GM23338 (cell line): ENCODE data around the gene NEFH. TPM values are rescaled to one million over a fixed set of nuclear protein-coding genes. Genes with fewer than 3 reads are reported as not detected.
A peak's percentile ranks its signal among the peaks of the same experiment; 100 is the strongest.

Experiments
- ATAC-seq: fragments of 200-7000 bp; cut with Tn5 transposase; 3 replicates; pipeline ENCODE4 v1.9.1; 2020
- DNase-seq: peaks from one replicate; pipeline ENCODE4 v3.0.0-alpha.2; 2015; ENCODE audit warnings: low spot score
- H2AFZ ChIP-seq: fragments of 200-600 bp; sonication (generic); 2 replicates; pipeline ENCODE4 v1.8.0; 2016; ENCODE audit warnings: antibody characterized with exemption, mild to moderate bottlenecking, moderate library complexity
- H3F3A ChIP-seq: fragments of 200-600 bp; sonication (generic); replicated peaks from 2 replicates; pipeline ENCODE4 v1.8.0; 2017; ENCODE audit warnings: antibody characterized with exemption, mixed run types, low read depth
- H3K27ac ChIP-seq: fragments of 200-600 bp; sonication (generic); 2 replicates; pipeline ENCODE4 v1.6.1; 2016; ENCODE audit warnings: low read depth
- H3K27me3 ChIP-seq: fragments of 200-600 bp; sonication (generic); 2 replicates; pipeline ENCODE4 v1.8.0; 2016; ENCODE audit warnings: mild to moderate bottlenecking, mixed run types, moderate library complexity; ENCODE audit not compliant: insufficient read depth
- H3K36me3 ChIP-seq: fragments of 200-600 bp; sonication (generic); 2 replicates; pipeline ENCODE4 v1.8.0; 2016; ENCODE audit warnings: mild to moderate bottlenecking; ENCODE audit not compliant: insufficient read depth
- H3K4me1 ChIP-seq: fragments of 200-600 bp; sonication (generic); 2 replicates; pipeline ENCODE4 v1.8.0; 2016; ENCODE audit warnings: mild to moderate bottlenecking, moderate library complexity; ENCODE audit not compliant: insufficient read depth
- H3K4me2 ChIP-seq: fragments of 200-600 bp; sonication (generic); 2 replicates; pipeline ENCODE4 v1.7.1; 2017; ENCODE audit warnings: mixed run types
- H3K4me3 ChIP-seq: fragments of 200-600 bp; sonication (generic); 2 replicates; pipeline ENCODE4 v1.6.1; 2016; ENCODE audit warnings: mixed run types
- H3K79me2 ChIP-seq: fragments of 200-600 bp; sonication (generic); replicated peaks from 2 replicates; pipeline ENCODE4 v1.8.0; 2017; ENCODE audit warnings: mild to moderate bottlenecking; ENCODE audit not compliant: insufficient read depth
- H3K9me2 ChIP-seq: fragments of 200-600 bp; sonication (generic); 2 replicates; pipeline ENCODE4 v1.8.0; 2017; ENCODE audit not compliant: insufficient read depth
- H4K20me1 ChIP-seq: fragments of 200-600 bp; sonication (generic); replicated peaks from 2 replicates; pipeline ENCODE4 v1.8.0; 2017; ENCODE audit warnings: mild to moderate bottlenecking; ENCODE audit not compliant: insufficient read depth
- H3K27ac Mint-ChIP-seq: 2 replicates; pipeline ENCODE4 v1.8.0; 2020; ENCODE audit warnings: inconsistent platforms, mild to moderate bottlenecking, moderate library complexity, mixed read lengths
- H3K27me3 Mint-ChIP-seq: 3 replicates; pipeline ENCODE4 v1.8.0; 2022; ENCODE audit warnings: low read depth, mild to moderate bottlenecking, moderate library complexity, mixed read lengths, inconsistent platforms; ENCODE audit not compliant: insufficient read depth, poor library complexity
- H3K36me3 Mint-ChIP-seq: 3 replicates; pipeline ENCODE4 v1.8.0; 2021; ENCODE audit warnings: low read depth, mild to moderate bottlenecking, inconsistent platforms, moderate library complexity, mixed read lengths
- H3K4me1 Mint-ChIP-seq: 3 replicates; pipeline ENCODE4 v1.8.0; 2020; ENCODE audit warnings: mild to moderate bottlenecking, inconsistent platforms, mixed read lengths
- H3K4me3 Mint-ChIP-seq: 3 replicates; pipeline ENCODE4 v1.8.0; 2021; ENCODE audit warnings: moderate library complexity, mild to moderate bottlenecking, inconsistent platforms, mixed read lengths
- H3K9me3 Mint-ChIP-seq: 3 replicates; pipeline ENCODE4 v1.8.0; 2020; ENCODE audit warnings: moderate library complexity, mild to moderate bottlenecking, inconsistent platforms, mixed read lengths
- POLR2AphosphoS5 ChIP-seq: IDR thresholded peaks from 2 replicates; pipeline ENCODE4 v1.6.1; 2016; ENCODE audit warnings: antibody characterized with exemption, low read depth
- STAT1 ChIP-seq: IDR thresholded peaks from one replicate; pipeline ENCODE4 v1.6.1; 2016; ENCODE audit warnings: antibody characterized with exemption; ENCODE audit not compliant: unreplicated experiment
- ZNF331 ChIP-seq: fragments of 250-450 bp; sonication (Bioruptor Pico); IDR thresholded peaks from 2 replicates; pipeline ENCODE4 v1.5.0; 2020; ENCODE audit warnings: low read depth, mild to moderate bottlenecking, moderate library complexity
- polyA plus RNA-seq: library from polyadenylated mRNA; unstranded; fragments of >200 nt; fragmentation: Nextera tagmentation; extraction: Ambion mirVana; gene quantifications from 2 replicates; pipeline ENCODE4 v1.2.1, GENCODE V29; 2016
- total RNA-seq: library from RNA; depleted of rRNA; stranded (reverse); fragments of >200 nt; shearing (Covaris generic); gene quantifications from 2 replicates; pipeline ENCODE4 v1.2.3, GENCODE V29; 2014
- TF ChIP-seq, protein P1 (sequence below): fragments of 250-450 bp; sonication (Bioruptor Pico); IDR thresholded peaks from 2 replicates; pipeline ENCODE4 v1.5.0; 2020; ENCODE audit warnings: mild to moderate bottlenecking, moderate library complexity
- TF ChIP-seq, protein P2 (sequence below): IDR thresholded peaks from 2 replicates; pipeline ENCODE4 v1.6.1; 2016; ENCODE audit warnings: antibody characterized with exemption

The NEFH gene
- total and polyA plus RNA-seq, 2 experiments from 2014 or later: 2.4 to 6.3 TPM

DNA sequence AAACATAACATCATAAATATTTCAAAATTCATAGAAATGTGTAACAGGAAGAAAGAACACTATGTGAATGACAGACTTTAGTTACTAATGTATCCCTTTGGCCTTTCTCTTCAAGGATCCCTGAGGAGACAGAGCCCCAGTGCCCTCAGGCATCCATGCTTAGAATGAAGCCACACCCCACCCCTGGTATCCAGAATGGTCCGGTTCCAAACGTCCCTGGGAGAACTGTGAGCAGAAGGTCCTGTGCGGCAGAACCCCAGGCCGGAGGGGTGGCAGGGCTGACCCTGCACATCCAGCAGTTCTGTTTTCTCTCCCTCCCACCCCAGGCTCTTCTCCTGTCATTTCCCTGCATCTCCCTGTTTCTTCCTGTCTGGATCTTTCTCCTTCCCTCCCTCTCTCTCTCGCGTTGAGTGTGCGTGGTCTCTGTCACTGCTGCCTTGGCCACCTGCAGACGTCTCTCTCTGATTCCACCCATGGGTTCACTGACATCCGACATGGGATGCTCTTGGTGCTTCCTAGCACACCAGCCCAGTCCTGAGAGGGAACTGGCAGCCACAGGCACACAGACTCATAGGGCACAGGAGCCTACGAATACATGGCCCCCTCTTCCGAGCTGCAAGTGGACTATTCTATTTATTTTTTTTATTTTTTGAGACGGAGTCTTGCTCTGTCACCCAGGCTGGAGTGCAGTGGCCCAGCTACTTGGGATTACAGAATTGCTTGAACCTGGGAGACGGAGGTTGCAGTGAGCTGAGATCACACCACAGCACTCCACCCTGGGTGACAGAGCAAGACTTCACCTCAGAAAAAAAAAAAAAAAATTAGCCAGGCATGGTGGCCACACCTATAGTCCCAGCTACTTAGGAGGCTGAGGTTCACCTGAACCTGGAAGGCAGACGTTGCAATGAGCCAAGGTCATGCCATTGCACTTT, 35.9 kb upstream of the NEFH start:
- Mint-ChIP-seq H3K4me1 (peaks cover 6% of the 10 kb centered on the region; the same call in 2 of the 3 replicates), H3K9me3 (no peaks in the 10 kb centered on the region), H3K27me3 (no peaks in the 10 kb centered on the region), H3K27ac (no peak overlapping the region), H3K36me3 (no peaks in the 10 kb centered on the region), H3K4me3 (no peak overlapping the region)
- H3K27me3 ChIP-seq: no peaks in the 10 kb centered on the region
- H3K36me3 ChIP-seq: no peaks in the 10 kb centered on the region
- H2AFZ ChIP-seq: no peak overlapping the region
- H4K20me1 ChIP-seq: no peaks in the 10 kb centered on the region
- H3F3A ChIP-seq: no peaks in the 10 kb centered on the region
- TF ChIP-seq, protein P1, sequence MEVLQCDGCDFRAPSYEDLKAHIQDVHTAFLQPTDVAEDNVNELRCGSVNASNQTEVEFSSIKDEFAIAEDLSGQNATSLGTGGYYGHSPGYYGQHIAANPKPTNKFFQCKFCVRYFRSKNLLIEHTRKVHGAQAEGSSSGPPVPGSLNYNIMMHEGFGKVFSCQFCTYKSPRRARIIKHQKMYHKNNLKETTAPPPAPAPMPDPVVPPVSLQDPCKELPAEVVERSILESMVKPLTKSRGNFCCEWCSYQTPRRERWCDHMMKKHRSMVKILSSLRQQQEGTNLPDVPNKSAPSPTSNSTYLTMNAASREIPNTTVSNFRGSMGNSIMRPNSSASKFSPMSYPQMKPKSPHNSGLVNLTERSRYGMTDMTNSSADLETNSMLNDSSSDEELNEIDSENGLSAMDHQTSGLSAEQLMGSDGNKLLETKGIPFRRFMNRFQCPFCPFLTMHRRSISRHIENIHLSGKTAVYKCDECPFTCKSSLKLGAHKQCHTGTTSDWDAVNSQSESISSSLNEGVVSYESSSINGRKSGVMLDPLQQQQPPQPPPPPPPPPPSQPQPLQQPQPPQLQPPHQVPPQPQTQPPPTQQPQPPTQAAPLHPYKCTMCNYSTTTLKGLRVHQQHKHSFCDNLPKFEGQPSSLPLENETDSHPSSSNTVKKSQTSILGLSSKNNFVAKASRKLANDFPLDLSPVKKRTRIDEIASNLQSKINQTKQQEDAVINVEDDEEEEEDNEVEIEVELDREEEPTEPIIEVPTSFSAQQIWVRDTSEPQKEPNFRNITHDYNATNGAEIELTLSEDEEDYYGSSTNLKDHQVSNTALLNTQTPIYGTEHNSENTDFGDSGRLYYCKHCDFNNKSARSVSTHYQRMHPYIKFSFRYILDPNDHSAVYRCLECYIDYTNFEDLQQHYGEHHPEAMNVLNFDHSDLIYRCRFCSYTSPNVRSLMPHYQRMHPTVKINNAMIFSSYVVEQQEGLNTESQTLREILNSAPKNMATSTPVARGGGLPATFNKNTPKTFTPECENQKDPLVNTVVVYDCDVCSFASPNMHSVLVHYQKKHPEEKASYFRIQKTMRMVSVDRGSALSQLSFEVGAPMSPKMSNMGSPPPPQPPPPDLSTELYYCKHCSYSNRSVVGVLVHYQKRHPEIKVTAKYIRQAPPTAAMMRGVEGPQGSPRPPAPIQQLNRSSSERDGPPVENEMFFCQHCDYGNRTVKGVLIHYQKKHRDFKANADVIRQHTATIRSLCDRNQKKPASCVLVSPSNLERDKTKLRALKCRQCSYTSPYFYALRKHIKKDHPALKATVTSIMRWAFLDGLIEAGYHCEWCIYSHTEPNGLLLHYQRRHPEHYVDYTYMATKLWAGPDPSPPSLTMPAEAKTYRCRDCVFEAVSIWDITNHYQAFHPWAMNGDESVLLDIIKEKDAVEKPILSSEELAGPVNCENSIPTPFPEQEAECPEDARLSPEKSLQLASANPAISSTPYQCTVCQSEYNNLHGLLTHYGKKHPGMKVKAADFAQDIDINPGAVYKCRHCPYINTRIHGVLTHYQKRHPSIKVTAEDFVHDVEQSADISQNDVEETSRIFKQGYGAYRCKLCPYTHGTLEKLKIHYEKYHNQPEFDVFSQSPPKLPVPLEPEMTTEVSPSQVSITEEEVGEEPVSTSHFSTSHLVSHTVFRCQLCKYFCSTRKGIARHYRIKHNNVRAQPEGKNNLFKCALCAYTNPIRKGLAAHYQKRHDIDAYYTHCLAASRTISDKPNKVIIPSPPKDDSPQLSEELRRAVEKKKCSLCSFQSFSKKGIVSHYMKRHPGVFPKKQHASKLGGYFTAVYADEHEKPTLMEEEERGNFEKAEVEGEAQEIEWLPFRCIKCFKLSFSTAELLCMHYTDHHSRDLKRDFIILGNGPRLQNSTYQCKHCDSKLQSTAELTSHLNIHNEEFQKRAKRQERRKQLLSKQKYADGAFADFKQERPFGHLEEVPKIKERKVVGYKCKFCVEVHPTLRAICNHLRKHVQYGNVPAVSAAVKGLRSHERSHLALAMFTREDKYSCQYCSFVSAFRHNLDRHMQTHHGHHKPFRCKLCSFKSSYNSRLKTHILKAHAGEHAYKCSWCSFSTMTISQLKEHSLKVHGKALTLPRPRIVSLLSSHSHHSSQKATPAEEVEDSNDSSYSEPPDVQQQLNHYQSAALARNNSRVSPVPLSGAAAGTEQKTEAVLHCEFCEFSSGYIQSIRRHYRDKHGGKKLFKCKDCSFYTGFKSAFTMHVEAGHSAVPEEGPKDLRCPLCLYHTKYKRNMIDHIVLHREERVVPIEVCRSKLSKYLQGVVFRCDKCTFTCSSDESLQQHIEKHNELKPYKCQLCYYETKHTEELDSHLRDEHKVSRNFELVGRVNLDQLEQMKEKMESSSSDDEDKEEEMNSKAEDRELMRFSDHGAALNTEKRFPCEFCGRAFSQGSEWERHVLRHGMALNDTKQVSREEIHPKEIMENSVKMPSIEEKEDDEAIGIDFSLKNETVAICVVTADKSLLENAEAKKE: no peak
- TF ChIP-seq STAT1: no peak
- TF ChIP-seq POLR2AphosphoS5: no peak
- no peak for TF ChIP-seq ZNF331 (CRISPR knock-in tag)
- ATAC-seq (peak; percentile 63), DNase-seq (peak; percentile 36)
- H3K4me1 ChIP-seq: no peaks in the 10 kb centered on the region
- no peaks in the 10 kb centered on the region for H3K9me2 ChIP-seq
- no peak overlapping the region for H3K4me2 ChIP-seq
- no peaks in the 10 kb centered on the region for H3K79me2 ChIP-seq
- no peak overlapping the region for H3K4me3 ChIP-seq
- no peak overlapping the region for H3K27ac ChIP-seq

GRCh38 chr22:29445508-29445907, 34.5 kb upstream of the NEFH start:
- Histone ChIP-seq H3K27me3 (no peaks in the 10 kb centered on the region), H3K4me2 (no peak overlapping the region), H3K4me3 (no peak overlapping the region), H3K27ac (no peak overlapping the region), H3K4me1 (no peaks in the 10 kb centered on the region), H2AFZ (no peak overlapping the region), H3K9me2 (no peaks in the 10 kb centered on the region), H3F3A (no peaks in the 10 kb centered on the region), H3K36me3 (no peaks in the 10 kb centered on the region), H3K79me2 (no peaks in the 10 kb centered on the region), H4K20me1 (no peaks in the 10 kb centered on the region)
- Mint-ChIP-seq H3K36me3 (no peaks in the 10 kb centered on the region), H3K27me3 (no peaks in the 10 kb centered on the region), H3K9me3 (no peaks in the 10 kb centered on the region), H3K4me3 (no peak overlapping the region), H3K27ac (no peak overlapping the region), H3K4me1 (peaks cover 6% of the 10 kb centered on the region; the same call in 2 of the 3 replicates)
- no peak for DNase-seq
- ATAC-seq: no peak
- TF ChIP-seq POLR2AphosphoS5: no peak
- TF ChIP-seq, protein P2, sequence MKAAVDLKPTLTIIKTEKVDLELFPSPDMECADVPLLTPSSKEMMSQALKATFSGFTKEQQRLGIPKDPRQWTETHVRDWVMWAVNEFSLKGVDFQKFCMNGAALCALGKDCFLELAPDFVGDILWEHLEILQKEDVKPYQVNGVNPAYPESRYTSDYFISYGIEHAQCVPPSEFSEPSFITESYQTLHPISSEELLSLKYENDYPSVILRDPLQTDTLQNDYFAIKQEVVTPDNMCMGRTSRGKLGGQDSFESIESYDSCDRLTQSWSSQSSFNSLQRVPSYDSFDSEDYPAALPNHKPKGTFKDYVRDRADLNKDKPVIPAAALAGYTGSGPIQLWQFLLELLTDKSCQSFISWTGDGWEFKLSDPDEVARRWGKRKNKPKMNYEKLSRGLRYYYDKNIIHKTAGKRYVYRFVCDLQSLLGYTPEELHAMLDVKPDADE: no peak
